HepG2 (cell line): Measurements from ENCODE around the gene DLG5. TPM values are rescaled to one million over a fixed set of nuclear protein-coding genes. Genes with fewer than 3 reads are reported as not detected.

Experiments
- ATAC-seq: fragments of 200-7000 bp; cut with Tn5 transposase; 3 replicates; pipeline ENCODE4 v1.9.1; 2020; ENCODE audit warnings: mild to moderate bottlenecking, moderate library complexity
- BruUV-seq: library from RNA; stranded (reverse); fragments of 400-500 nt; replicated peaks from 2 replicates; lab custom pipeline; 2021; lab: Mats Ljungman, UMichigan
- CTCF ChIA-PET: fragments of 300-600 bp; formaldehyde crosslinking; extraction: SDS; loops from one replicate; lab custom pipeline; 2021; ENCODE audit warnings: low total read pairs, inconsistent platforms, low intra/inter-chr PET ratio; lab: Yijun Ruan, JAX
- POLR2A ChIA-PET: fragments of 350-600 bp; sonication (Branson Sonifier 250); formaldehyde crosslinking; loops from one replicate; lab custom pipeline; 2020; ENCODE audit warnings: antibody characterized with exemption, inconsistent platforms; lab: Yijun Ruan, JAX
- DNase-seq: peaks from one replicate; pipeline ENCODE4 v3.0.0-alpha.2; 2015; ENCODE audit warnings: low spot score
- FAIRE-seq: peaks from 3 replicates; lab custom pipeline; 2011; peaks lifted over from hg19 to GRCh38; lab: Jason Lieb, UNC
- H2AFZ ChIP-seq: one replicate; pipeline ENCODE4 v1.6.1; 2011; ENCODE audit warnings: low read length, inconsistent platforms
- H3K27ac ChIP-seq: fragments of 300-600 bp; 3 replicates; pipeline ENCODE4 v1.8.0; 2011; ENCODE audit warnings: mixed run types, mild to moderate bottlenecking, mixed read lengths, low read length, inconsistent platforms; ENCODE audit not compliant: insufficient read depth; ENCODE audit errors: extremely low read length
- H3K27me3 ChIP-seq, 2 experiments: fragments of 200-600 bp in 1 of 2; 2 replicates in 1 of 2; 3 replicates in 1 of 2; pipeline versions ENCODE4 v1.6.0 to v1.8.0; 2011; ENCODE audit warnings: low read length in 2 of 2, mild to moderate bottlenecking in 2 of 2, moderate library complexity in 2 of 2, inconsistent platforms in 1 of 2; ENCODE audit not compliant: insufficient read depth in 2 of 2, control insufficient read depth in 1 of 2
- H3K36me3 ChIP-seq, 2 experiments: fragments of 200-600 bp in 1 of 2; replicated peaks in 1 of 2; 2 replicates in 1 of 2; 3 replicates in 1 of 2; pipeline versions ENCODE4 v1.5.1 to v1.8.0; 2011; ENCODE audit warnings: low read length in 2 of 2, inconsistent platforms in 1 of 2; ENCODE audit not compliant: insufficient read depth in 2 of 2, control insufficient read depth in 1 of 2
- H3K4me1 ChIP-seq: 2 replicates; pipeline ENCODE4 v1.5.1; 2012; ENCODE audit warnings: low read length, inconsistent platforms; ENCODE audit not compliant: insufficient read depth
- H3K4me2 ChIP-seq: 2 replicates; pipeline ENCODE4 v1.6.0; 2011; ENCODE audit warnings: low read depth, low read length, inconsistent platforms
- H3K4me3 ChIP-seq, 3 experiments: fragments of 200-600 bp in 1 of 3; sonication (generic), shearing (Covaris generic) in 1 of 3; replicated peaks in 1 of 3; 2 replicates each; pipeline ENCODE4 v1.5.1; 2011 to 2016; ENCODE audit warnings: low read length in 3 of 3, inconsistent platforms in 2 of 3, low read depth in 2 of 3, mild to moderate bottlenecking in 2 of 3, control low read depth in 1 of 3, mixed read lengths in 1 of 3; ENCODE audit not compliant: insufficient read depth in 1 of 3
- H3K79me2 ChIP-seq: one replicate; pipeline ENCODE4 v1.6.1; 2011; ENCODE audit warnings: low read length, inconsistent platforms; ENCODE audit not compliant: insufficient read depth
- H3K9ac ChIP-seq: 2 replicates; pipeline ENCODE4 v1.6.0; 2011; ENCODE audit warnings: mild to moderate bottlenecking, low read depth, low read length, inconsistent platforms; ENCODE audit not compliant: insufficient read depth
- H3K9me3 ChIP-seq: 2 replicates; pipeline ENCODE4 v1.5.1; 2012; ENCODE audit warnings: mild to moderate bottlenecking, low read length
- H4K20me1 ChIP-seq: 2 replicates; pipeline ENCODE4 v1.6.0; 2011; ENCODE audit warnings: inconsistent platforms, mild to moderate bottlenecking, low read length, moderate library complexity; ENCODE audit not compliant: insufficient read depth
- ATF4 ChIP-seq, 2 experiments: fragments of 450-650 bp in 1 of 2; sonication (generic) in 1 of 2; formaldehyde crosslinking; IDR thresholded peaks; 2 replicates each; pipeline versions ENCODE4 v1.5.0 to v1.8.0; 2020 to 2022; ENCODE audit warnings: mild to moderate bottlenecking in 1 of 2, missing genetic modification reagents in 1 of 2
- ATF5 ChIP-seq: sonication (generic); formaldehyde crosslinking; IDR thresholded peaks from 2 replicates; pipeline ENCODE4 v1.4.0; 2020; ENCODE audit warnings: mild to moderate bottlenecking, low read depth, missing genetic modification reagents
- SETDB1 ChIP-seq: sonication (generic); formaldehyde crosslinking; IDR thresholded peaks from 2 replicates; pipeline ENCODE4 v1.5.1; 2020; ENCODE audit warnings: missing genetic modification reagents, mild to moderate bottlenecking, borderline replicate concordance
- ZNF337 ChIP-seq: sonication (generic); formaldehyde crosslinking; IDR thresholded peaks from 2 replicates; pipeline ENCODE4 v1.5.1; 2020; ENCODE audit warnings: missing genetic modification reagents, low read depth, mild to moderate bottlenecking, borderline replicate concordance
- WGBS: methylation state at CpG from one replicate; pipeline ENCODE4 v1.1.6; 2017; ENCODE audit warnings: low lambda C conversion rate; 5-methylcytosine and 5-hydroxymethylcytosine counted together
- in situ Hi-C: cut with HindIII; loops from 2 replicates; pipeline ENCODE4 v1.10.0; 2017; ENCODE audit warnings: low pct_unique_long_range_greater_than_20kb; ENCODE audit not compliant: extremely low pct_ligation_motif_present
- intact Hi-C: fragments of 100-400 bp; cut with micrococcal nuclease; formaldehyde crosslinking; loops from one replicate; pipeline ENCODE4 v1.10.0; 2022; ENCODE audit not compliant: unreplicated experiment
- polyA plus RNA-seq, 8 experiments: library from polyadenylated mRNA; depleted of rRNA in 3 of 8; stranded (reverse) in 7 of 8; unstranded in 1 of 8; fragments of >200 nt; fragmentation: Illumina TruSeq in 4 of 8; extraction: Trizol in 4 of 8; gene quantifications; 2 replicates each; pipeline versions ENCODE4 v1.2.1 to v1.2.3, GENCODE V29; 2011 to 2016; ENCODE audit warnings: low read depth in 4 of 8, missing spikeins in 1 of 8, mixed read lengths in 1 of 8; ENCODE audit not compliant: insufficient read depth in 1 of 8
- total RNA-seq, 5 experiments: library from RNA; depleted of rRNA; stranded (reverse); fragments of >200 nt; fragmentation: Illumina TruSeq; extraction: Trizol; gene quantifications; 2 replicates each; pipeline ENCODE4 v1.2.3, GENCODE V29; 2016; ENCODE audit warnings: low read depth in 1 of 5
- TF ChIP-seq, protein P1 (sequence below): sonication (generic); formaldehyde crosslinking; IDR thresholded peaks from 2 replicates; pipeline ENCODE4 v1.8.1; 2023; ENCODE audit warnings: mild to moderate bottlenecking, missing genetic modification reagents

The DLG5 gene
- total and polyA plus RNA-seq, 2 of the 13 experiments (the other 11 are each of a cell fraction or from before 2014, with no cell fraction given): 15.5 to 18.2 TPM

GRCh38 chr10:77964811-77965210 lies 38.3 kb upstream of the DLG5 start:
- ATAC-seq: no peak
- ChIA-PET CTCF (no interaction called here), POLR2A (no interaction called here)
- H3K4me1 ChIP-seq: peaks cover 34% of the 10 kb centered on the region
- H3K36me3 ChIP-seq: no peaks in the 10 kb centered on the region
- no peaks in the 10 kb centered on the region for H4K20me1 ChIP-seq
- H3K9ac ChIP-seq: no peak overlapping the region
- no peak overlapping the region for H3K4me2 ChIP-seq
- H3K9me3 ChIP-seq: peaks cover 7% of the 10 kb centered on the region; the same call in 1 of the 2 replicates
- H3K27ac ChIP-seq: no peak overlapping the region
- no TSS peak for BruUV-seq
- in situ Hi-C loops: no loop called here
- no peak for DNase-seq
- H3K4me3 ChIP-seq: no peak overlapping the region
- intact Hi-C loops: no loop called here
- no peaks in the 10 kb centered on the region for H3K79me2 ChIP-seq
- H2AFZ ChIP-seq: no peak overlapping the region
- H3K27me3 ChIP-seq: no peaks in the 10 kb centered on the region
- FAIRE-seq: no peak
- 59% methylated on average over 1 of the region's 1 CpG for WGBS
- TF ChIP-seq SETDB1 (CRISPR knock-in tag): no peak
- no peak for TF ChIP-seq ZNF337 (CRISPR knock-in tag)
- TF ChIP-seq, protein P1, sequence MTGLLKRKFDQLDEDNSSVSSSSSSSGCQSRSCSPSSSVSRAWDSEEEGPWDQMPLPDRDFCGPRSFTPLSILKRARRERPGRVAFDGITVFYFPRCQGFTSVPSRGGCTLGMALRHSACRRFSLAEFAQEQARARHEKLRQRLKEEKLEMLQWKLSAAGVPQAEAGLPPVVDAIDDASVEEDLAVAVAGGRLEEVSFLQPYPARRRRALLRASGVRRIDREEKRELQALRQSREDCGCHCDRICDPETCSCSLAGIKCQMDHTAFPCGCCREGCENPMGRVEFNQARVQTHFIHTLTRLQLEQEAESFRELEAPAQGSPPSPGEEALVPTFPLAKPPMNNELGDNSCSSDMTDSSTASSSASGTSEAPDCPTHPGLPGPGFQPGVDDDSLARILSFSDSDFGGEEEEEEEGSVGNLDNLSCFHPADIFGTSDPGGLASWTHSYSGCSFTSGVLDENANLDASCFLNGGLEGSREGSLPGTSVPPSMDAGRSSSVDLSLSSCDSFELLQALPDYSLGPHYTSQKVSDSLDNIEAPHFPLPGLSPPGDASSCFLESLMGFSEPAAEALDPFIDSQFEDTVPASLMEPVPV (CRISPR knock-in tag): no peak
- no peak for TF ChIP-seq ATF4 (CRISPR knock-in tag; IDR thresholded peaks at IDR 0.05)
- TF ChIP-seq ATF5 (CRISPR knock-in tag): no peak
